Ovary (tissue), 3 donors: ENCODE data around the gene UPK3B.
"Not testable (repeated sequence)": the region's sequence is repeated elsewhere in the genome, so short reads cannot be mapped to it uniquely, and the experiment has no call there.

Experiments used
- EP300 ChIP-seq: sonication (generic); formaldehyde crosslinking; IDR thresholded peaks from one replicate; pipeline ENCODE4 v1.6.1; 2017; ENCODE audit warnings: antibody characterized with exemption
- POLR2A ChIP-seq: fragments of 450-650 bp; IDR thresholded peaks from one replicate; pipeline ENCODE4 v1.6.1; 2017; ENCODE audit warnings: antibody characterized with exemption, mild to moderate bottlenecking, moderate library complexity
- TF ChIP-seq, protein P1 (sequence below), 3 donors: fragments of 450-650 bp in 2 of 3; fragments of 200-600 bp in 1 of 3; IDR thresholded peaks; one replicate each; pipeline versions ENCODE4 v1.5.1 to v1.8.0; 2016 to 2022; ENCODE audit warnings: antibody characterized with exemption in 3 of 3, mild to moderate bottlenecking in 1 of 3
- donor health status: DM: no; HTN: no; CAD: no.

DNA sequence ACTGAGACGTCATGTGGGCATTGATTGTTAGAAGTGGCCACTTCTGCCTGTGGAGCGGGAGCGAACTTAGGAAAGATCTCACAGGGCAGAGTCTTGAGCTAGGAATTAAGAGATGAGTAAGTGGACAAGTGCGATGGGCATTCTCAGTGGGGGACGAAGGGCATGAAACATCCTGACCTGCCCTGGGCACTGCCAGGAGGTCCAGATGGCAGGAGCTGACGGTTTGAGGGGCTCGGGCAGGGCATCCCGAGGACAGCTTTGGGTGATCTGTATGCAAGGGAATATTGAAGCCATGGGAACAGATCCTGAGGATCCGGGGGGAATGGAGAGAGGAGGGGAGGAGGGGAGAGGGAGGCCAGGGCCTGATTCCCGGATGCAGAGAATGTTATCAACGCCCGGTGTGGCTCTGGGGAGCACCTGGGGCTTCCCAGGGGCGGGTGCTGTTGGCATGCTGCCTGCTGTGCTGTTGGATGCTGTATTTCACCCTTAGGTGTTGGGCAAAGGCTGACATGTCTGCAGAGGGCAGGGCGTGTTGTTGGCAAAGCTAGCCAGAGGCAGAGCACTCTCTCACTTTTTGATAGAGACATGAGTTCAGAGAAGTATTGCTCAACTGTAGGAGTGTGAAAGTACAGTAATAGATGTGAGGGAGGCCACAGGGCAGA, 42.5 kb upstream of the UPK3B start:
- TF ChIP-seq, protein P1, sequence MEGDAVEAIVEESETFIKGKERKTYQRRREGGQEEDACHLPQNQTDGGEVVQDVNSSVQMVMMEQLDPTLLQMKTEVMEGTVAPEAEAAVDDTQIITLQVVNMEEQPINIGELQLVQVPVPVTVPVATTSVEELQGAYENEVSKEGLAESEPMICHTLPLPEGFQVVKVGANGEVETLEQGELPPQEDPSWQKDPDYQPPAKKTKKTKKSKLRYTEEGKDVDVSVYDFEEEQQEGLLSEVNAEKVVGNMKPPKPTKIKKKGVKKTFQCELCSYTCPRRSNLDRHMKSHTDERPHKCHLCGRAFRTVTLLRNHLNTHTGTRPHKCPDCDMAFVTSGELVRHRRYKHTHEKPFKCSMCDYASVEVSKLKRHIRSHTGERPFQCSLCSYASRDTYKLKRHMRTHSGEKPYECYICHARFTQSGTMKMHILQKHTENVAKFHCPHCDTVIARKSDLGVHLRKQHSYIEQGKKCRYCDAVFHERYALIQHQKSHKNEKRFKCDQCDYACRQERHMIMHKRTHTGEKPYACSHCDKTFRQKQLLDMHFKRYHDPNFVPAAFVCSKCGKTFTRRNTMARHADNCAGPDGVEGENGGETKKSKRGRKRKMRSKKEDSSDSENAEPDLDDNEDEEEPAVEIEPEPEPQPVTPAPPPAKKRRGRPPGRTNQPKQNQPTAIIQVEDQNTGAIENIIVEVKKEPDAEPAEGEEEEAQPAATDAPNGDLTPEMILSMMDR (IDR thresholded peaks at IDR 0.05): not testable (repeated sequence)
- TF ChIP-seq POLR2A, EP300: not testable (repeated sequence)
